ENCODE results near the gene RASSF5. TPM values are rescaled to one million over a fixed set of nuclear protein-coding genes. Genes with fewer than 3 reads are reported as not detected.

RASSF5 gene
- total and polyA plus RNA-seq, 9 of the 15 experiments (the other 6 are each of a cell fraction or from before 2014, with no cell fraction given), result 6.1 to 41.0 (median 25.2) TPM

DNA sequence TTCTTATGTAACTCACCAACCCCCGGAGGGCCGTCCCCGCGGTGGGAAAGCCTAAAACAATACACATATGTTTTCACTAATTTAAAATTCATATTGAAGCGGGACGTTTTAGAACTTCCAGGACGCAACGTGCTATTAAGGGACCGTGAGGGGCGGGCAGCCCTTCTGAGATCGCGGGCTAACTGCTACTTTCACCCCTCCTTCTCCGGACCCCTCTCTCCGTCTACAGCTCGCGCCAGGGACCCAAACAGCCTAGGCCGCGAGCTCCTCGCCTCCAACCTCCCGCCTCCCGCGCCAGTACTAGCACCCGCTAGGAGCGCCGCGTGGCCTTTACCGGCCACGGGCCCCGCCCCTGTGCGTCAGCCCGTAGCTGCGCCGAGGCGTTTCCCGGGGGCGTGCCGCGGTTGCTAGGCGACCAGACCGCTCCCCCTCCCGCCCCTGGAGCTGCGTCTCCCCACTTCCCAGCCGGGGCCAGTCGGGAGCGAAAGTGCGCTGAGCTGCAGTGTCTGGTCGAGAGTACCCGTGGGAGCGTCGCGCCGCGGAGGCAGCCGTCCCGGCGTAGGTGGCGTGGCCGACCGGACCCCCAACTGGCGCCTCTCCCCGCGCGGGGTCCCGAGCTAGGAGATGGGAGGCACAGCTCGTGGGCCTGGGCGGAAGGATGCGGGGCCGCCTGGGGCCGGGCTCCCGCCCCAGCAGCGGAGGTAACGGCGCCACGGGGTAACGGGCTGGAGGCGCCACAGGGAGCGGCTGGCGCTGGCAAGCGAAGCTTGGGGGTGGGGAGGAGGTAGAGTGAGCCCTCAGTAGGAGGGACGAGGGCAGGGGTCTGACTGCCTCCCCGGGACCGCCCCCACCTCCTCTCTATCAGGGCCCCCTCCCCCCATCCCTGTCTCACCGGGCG, 128.0 kb downstream of the RASSF5 start, which contains the start of gene DYRK3 (continued):
- TF ChIP-seq, protein P1, sequence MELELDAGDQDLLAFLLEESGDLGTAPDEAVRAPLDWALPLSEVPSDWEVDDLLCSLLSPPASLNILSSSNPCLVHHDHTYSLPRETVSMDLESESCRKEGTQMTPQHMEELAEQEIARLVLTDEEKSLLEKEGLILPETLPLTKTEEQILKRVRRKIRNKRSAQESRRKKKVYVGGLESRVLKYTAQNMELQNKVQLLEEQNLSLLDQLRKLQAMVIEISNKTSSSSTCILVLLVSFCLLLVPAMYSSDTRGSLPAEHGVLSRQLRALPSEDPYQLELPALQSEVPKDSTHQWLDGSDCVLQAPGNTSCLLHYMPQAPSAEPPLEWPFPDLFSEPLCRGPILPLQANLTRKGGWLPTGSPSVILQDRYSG (tag; conservative IDR thresholded peaks at IDR 0.05; ENCODE audit: low read depth), result no peak
- no peak for TF ChIP-seq ZC3H8 (IDR thresholded peaks at IDR 0.05)
- TF ChIP-seq RBM34 (IDR thresholded peaks at IDR 0.05; ENCODE audit: borderline replicate concordance, insufficient read depth, low read length), result peak; percentile 99; the same call in 1 of the 2 replicates
- no peak for TF ChIP-seq HDAC3 (IDR thresholded peaks at IDR 0.05; ENCODE audit: borderline replicate concordance, partially characterized antibody)
- TF ChIP-seq FOSL1 (tag; conservative IDR thresholded peaks at IDR 0.05), result peak; percentile 58
- TF ChIP-seq EHMT2 (IDR thresholded peaks at IDR 0.05), result no peak
- peak; percentile 91 for TF ChIP-seq SUPT5H (IDR thresholded peaks at IDR 0.05)
- TF ChIP-seq, protein P2, sequence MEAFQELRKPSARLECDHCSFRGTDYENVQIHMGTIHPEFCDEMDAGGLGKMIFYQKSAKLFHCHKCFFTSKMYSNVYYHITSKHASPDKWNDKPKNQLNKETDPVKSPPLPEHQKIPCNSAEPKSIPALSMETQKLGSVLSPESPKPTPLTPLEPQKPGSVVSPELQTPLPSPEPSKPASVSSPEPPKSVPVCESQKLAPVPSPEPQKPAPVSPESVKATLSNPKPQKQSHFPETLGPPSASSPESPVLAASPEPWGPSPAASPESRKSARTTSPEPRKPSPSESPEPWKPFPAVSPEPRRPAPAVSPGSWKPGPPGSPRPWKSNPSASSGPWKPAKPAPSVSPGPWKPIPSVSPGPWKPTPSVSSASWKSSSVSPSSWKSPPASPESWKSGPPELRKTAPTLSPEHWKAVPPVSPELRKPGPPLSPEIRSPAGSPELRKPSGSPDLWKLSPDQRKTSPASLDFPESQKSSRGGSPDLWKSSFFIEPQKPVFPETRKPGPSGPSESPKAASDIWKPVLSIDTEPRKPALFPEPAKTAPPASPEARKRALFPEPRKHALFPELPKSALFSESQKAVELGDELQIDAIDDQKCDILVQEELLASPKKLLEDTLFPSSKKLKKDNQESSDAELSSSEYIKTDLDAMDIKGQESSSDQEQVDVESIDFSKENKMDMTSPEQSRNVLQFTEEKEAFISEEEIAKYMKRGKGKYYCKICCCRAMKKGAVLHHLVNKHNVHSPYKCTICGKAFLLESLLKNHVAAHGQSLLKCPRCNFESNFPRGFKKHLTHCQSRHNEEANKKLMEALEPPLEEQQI (IDR thresholded peaks at IDR 0.05), result no peak
- no peak for TF ChIP-seq GATAD2B (IDR thresholded peaks at IDR 0.05; ENCODE audit: borderline replicate concordance)
- TF ChIP-seq ATF7 (IDR thresholded peaks at IDR 0.05), result peak; percentile 88
- TF ChIP-seq ARID2 (IDR thresholded peaks at IDR 0.05), result peak; percentile 64; the same call in 1 of the 2 replicates
- peak; percentile 25; the same call in 1 of the 2 replicates for TF ChIP-seq HCFC1 (IDR thresholded peaks at IDR 0.05; ENCODE audit: low read depth, low read length)
- TF ChIP-seq MECOM (CRISPR knock-in tag; IDR thresholded peaks at IDR 0.05), result no peak
- TF ChIP-seq, protein P3, sequence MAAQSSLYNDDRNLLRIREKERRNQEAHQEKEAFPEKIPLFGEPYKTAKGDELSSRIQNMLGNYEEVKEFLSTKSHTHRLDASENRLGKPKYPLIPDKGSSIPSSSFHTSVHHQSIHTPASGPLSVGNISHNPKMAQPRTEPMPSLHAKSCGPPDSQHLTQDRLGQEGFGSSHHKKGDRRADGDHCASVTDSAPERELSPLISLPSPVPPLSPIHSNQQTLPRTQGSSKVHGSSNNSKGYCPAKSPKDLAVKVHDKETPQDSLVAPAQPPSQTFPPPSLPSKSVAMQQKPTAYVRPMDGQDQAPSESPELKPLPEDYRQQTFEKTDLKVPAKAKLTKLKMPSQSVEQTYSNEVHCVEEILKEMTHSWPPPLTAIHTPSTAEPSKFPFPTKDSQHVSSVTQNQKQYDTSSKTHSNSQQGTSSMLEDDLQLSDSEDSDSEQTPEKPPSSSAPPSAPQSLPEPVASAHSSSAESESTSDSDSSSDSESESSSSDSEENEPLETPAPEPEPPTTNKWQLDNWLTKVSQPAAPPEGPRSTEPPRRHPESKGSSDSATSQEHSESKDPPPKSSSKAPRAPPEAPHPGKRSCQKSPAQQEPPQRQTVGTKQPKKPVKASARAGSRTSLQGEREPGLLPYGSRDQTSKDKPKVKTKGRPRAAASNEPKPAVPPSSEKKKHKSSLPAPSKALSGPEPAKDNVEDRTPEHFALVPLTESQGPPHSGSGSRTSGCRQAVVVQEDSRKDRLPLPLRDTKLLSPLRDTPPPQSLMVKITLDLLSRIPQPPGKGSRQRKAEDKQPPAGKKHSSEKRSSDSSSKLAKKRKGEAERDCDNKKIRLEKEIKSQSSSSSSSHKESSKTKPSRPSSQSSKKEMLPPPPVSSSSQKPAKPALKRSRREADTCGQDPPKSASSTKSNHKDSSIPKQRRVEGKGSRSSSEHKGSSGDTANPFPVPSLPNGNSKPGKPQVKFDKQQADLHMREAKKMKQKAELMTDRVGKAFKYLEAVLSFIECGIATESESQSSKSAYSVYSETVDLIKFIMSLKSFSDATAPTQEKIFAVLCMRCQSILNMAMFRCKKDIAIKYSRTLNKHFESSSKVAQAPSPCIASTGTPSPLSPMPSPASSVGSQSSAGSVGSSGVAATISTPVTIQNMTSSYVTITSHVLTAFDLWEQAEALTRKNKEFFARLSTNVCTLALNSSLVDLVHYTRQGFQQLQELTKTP (IDR thresholded peaks at IDR 0.05; ENCODE audit: low read depth in 1 of 2, partially characterized antibody in 2 of 2), result no peak
- TF ChIP-seq, protein P4, sequence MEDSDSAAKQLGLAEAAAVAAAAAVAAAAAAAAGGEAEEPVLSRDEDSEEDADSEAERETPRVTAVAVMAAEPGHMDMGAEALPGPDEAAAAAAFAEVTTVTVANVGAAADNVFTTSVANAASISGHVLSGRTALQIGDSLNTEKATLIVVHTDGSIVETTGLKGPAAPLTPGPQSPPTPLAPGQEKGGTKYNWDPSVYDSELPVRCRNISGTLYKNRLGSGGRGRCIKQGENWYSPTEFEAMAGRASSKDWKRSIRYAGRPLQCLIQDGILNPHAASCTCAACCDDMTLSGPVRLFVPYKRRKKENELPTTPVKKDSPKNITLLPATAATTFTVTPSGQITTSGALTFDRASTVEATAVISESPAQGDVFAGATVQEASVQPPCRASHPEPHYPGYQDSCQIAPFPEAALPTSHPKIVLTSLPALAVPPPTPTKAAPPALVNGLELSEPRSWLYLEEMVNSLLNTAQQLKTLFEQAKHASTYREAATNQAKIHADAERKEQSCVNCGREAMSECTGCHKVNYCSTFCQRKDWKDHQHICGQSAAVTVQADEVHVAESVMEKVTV (CRISPR knock-in tag; IDR thresholded peaks at IDR 0.05), result no peak
- TF ChIP-seq CBX5 (IDR thresholded peaks at IDR 0.05; ENCODE audit: borderline replicate concordance, low read depth), result no peak
- TF ChIP-seq ZNF134 (CRISPR knock-in tag; conservative IDR thresholded peaks at IDR 0.05), result no peak
- TF ChIP-seq WHSC1 (IDR thresholded peaks at IDR 0.05; ENCODE audit: low read length), result no peak

All from K562 (cell line).